Stimulated activated CD4-positive, alpha-beta T cell treated with anti-CD3 and anti-CD28 coated beads, TNF-alpha, amount 100 ng/mL, for 24 hours (primary cell): ENCODE results near the gene SUSD3.
"Not testable (repeated sequence)": the region's sequence is repeated elsewhere in the genome, so short reads cannot be mapped to it uniquely, and the experiment has no call there.

ENCODE experiments used
- DNase-seq, 3 experiments: peaks; one replicate each; pipeline ENCODE4 v3.0.0-alpha.2; 2020; ENCODE audit warnings: low read depth in 3 of 3

The SUSD3 gene

DNA sequence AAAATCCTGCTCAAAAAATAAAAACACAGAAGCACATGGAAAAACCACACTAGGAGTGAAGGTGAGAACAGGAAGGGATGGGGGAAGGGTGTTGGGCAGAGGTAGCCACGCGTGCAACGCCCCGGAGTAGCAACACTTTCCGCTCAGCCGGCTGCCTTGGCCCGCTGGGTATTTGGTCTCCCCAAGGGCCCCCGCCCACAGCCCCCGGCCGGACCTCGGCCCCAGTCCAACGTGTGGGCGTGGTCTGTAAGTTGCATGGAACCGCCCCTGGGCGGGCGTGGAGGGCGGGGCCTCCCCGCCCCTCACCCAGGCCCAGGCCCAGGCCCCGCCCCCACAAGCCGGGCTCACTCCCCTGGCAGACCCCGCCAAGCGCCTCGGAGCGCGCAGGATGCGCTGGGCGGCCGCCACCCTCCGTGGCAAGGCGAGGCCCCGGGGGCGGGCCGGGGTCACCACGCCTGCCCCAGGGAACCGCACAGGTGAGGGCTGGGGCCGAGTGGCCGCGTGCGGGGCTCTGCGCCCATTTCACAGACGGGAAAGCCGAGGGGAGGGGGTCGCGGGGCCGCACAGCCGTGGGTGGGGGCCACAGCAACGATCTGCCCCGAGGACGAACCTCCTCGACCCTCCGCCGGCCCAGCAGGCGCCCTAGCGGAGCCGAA is at the start of gene SUSD3:
Gene SUSD3, plus strand, starts transcription at position 347 of the 656 bp plus-strand sequence. Its CDS starts 42 bp downstream, at position 389.
- peak; percentile 38 to 67 (median 38) for DNase-seq

DNA sequence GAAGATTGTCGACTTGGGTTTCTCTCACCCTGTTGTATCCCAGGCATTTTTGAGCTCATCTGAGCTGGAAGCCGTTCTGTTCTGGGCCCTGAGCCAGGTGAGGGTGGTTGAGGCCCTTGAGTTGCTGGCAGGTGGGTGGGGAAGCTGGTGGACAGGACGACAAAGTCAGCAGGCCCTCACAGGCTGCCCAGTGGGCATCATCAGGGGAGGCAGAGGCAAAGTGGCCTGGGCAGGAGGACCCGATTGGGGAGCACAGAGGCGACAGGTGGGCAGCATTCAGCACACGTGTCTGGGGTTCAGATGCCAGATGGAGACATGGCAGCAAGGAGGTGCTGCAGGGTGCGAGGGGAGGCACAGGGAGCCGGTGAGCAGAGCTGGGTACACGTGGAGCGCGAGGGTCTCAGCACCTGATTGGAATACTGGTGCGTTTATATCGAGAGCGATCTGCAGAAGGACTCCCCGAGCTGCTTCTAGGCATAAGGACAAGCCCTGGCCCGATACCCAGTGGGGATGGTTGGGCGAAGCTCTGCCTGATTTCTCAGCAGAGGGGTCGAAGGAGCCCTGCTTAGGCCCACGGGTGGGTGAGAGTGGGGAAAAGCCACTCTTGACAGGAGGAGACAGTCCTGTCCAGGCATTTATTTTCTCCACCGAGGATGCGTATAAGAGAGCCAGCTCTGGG is 49.0 kb upstream of the SUSD3 start:
- DNase-seq, result no peak

DNA sequence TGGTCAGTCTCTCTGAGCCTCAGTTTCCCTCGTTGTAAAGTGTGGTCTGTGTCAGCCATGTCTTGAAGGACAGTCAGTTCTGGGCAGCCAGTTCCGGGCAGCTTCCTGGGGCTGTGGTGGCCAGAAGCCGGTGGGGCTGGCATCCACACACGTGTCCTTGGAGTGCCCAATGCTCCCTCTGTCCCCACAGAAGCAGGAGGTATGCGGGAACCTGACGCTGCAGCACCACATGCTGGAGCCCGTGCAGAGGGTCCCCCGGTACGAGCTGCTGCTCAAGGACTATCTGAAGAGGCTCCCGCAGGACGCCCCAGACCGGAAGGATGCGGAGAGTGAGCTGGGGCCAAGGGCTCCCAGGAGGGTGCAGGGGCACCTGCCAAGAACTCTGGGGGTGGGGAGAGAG is 48.4 kb upstream of the SUSD3 start:
- no peak for DNase-seq

DNA sequence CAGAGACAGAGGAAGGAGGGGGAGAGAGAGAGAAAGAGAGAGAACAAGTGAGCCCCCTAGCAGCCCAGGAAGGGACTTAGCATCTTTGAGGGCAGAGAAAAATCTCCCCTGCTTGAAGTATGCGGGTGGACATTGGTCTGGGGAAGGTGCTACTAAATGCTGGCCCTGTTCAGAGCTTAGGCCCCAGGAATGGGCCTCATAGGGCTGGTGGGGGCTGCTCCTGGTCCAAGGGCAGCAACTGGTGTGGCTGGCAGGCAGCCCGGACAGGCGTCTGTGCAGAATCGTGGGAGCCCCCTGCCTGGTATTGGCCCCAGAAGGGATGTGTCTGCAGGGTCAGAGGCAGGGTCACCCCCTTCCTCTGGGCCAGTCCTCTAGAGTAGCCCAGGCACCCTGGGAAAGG is 47.8 kb upstream of the SUSD3 start:
- DNase-seq, result no peak

DNA sequence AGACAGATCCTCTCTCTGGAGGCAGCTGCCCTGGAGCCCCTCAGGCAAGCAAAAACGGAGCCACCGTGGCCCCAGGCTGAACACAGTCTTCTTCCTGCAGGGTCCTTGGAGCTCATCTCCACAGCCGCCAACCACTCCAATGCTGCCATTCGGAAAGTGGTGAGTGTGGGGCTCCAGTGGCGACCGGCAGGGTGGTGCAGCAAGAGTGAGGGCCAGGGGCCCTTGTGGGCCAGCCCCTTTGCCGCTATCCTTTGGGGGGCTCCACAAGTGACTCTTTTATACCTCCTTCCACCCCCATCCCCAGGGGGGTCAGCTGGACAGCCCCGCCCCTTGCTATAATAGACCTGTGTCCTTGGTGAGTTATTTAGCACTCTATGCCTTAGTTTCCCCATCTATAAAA is 47.4 kb upstream of the SUSD3 start:
- DNase-seq, result no peak

DNA sequence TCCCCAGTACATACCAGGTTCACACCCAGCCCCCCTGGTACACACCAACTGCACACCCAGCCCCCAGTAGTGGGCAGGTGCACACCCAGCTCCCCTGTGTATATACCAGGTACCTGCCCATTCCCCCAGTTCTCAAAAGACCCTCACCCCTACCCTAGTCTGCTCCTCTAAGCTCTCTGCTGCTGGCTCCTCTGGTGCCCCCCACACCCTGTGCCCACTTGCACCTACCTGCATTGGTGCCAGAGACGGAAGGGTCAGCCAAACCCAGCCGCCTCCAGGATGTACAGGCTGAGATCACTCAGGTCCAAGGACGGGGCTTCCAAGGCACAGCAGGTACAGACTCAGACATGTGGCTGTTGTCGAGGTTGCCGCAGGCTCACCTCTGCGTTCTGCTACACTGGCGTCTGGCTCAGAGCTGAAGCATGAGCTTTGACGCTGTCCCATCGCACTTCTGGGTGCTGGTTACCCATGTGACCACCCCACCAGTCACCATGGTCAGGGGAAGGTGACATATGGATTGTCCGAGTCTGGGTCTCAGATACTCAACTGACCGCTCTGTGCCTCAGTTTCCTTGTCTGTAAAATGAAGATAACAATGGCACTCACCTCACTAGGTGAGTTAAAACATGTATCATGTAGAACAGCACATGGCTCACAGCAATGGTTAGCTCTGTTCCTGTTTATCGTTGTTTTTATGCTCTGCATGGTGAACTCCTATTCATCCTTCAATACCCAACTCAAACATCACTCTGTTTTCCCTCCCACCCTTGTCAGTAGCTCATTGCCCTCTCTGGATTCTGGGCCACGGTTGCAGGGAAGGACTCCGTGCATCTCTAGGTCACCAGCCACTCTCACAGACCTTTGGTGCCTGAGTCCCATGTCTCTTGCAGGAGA is 45.3 kb upstream of the SUSD3 start:
- no peak for DNase-seq

DNA sequence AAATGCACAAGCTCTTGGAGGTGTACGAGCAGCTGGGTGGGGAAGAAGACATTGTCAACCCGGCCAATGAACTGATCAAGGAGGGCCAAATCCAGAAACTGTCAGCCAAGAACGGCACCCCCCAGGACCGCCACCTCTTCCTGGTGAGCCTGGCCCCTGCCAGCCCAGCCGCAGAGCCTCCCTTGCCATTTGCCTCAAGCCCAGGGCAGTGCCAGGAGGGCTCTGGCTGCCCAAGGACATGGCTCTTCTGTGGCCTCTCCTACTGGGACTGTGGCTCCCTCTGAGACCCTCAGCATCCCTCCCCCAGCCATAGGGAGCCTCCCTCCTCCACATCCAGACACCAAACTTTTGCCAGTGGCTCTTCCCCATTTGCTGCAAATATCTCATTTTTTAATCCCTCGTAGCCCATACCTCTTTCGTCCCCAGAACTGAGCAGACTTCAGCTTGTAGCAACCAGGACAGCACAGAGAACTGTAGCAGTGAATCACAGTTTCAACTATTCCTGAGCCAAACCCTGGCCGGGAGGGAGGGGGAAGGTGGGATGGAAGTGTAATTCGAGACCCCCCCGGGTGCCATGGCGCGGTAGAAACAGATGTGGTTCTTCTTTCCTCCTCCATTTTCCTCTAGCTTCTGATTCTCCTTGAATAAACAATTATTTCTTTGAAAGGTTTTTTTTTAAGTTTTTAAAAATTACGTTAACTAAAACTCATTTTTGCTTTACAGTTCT is 44.5 kb upstream of the SUSD3 start:
- no peak for DNase-seq

DNA sequence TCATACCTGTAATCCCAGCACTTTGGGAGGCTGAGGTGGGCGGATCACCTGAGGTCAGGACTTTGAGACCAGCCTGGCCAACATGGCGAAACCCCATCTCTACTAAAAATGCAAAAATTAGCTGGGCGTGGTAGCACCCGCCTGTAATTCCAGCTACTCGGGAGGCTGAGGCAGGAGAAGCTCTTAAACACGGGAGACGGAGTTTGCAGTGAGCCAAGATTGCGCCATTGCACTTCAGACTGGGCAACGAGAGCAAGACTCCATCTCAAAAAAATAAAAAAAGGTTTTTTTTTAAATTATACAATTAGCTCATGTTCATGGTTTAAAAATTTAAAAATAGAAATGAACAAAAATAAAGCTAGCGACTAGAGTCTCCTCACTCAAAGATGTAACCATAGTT is 43.3 kb upstream of the SUSD3 start:
- not testable (repeated sequence) for DNase-seq

DNA sequence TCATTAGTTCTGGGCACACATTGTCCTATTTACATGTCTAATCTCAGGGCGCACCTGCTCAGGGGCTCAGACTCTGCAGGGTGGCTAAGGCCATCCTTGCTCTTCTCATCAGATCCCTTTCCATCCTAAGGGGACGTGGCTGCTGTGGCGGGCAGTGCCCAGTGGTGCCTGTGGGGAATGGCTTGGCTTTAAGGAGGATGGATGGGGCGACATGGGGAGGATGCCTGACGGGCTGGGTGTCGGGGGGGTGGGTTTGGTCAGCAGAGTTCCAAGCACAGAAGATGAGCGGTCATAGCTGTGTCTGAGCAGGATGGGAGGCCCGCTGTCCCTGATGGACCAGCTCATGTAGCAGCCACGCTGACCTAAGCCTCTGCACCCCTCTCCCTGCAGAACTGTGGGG is 40.9 kb upstream of the SUSD3 start:
- no peak for DNase-seq

DNA sequence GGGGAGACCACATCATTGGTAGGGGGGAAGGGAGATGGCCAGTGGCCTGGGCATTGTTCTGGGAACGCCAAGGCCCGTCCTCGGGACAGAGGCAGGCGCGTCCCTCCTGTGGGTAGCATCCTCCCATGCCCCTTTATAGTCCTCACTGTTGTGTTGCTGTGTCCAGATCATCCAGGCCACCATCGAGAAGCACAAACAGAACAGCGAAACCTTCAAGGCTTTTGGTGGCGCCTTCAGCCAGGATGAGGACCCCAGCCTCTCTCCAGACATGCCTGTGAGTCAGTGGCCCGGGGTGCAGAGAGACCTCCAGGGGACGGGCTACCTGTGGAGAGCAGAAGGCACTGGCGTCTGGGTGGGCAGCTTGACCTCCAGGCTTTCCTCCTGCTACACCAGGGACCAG is 38.4 kb upstream of the SUSD3 start:
- no peak for DNase-seq

DNA sequence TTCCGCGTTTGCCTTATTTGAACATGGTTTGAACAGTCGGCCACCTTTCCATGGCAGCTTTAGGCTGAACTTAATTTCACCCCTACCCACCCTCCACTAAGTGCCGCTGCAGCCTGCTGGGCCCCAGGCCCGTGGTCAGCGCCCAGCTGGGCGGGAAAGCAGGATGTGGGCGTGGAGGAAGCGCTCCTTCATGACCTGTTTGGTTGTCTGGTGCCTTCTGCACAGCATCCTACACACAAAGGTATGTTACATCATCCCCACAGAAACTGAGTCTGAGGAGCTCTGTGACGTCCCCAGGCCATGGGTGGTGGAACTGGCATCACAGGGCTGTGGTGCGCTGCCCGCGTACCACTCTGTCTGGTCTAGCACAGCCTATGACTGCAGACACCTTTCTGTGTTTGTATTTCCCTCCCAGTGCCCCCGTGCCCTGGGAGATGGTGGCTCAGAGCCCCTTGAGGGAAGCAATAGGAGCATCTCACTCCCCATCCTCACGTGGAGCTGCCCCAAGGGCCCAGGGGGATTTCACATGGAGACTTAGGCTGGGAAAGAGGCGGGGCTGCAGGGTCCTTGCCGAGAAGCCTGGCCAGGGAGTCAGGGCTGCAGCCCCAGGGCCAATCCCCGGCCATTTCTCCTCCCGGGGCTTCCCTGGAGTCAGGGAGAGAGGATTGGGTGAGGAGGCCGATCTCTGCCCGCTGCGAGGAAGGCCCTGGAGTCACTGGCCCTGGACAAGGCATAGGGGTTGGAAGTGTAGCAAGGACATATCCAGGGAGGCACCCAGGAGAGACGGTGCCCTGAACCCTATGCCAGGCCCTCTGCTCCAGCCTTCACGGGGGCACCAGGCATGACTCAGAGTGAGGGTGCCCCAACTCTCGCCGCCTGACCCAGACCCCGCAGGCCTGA is 37.5 kb upstream of the SUSD3 start:
- peak in 2 of 3 experiments; percentile 15 to 17 for DNase-seq

DNA sequence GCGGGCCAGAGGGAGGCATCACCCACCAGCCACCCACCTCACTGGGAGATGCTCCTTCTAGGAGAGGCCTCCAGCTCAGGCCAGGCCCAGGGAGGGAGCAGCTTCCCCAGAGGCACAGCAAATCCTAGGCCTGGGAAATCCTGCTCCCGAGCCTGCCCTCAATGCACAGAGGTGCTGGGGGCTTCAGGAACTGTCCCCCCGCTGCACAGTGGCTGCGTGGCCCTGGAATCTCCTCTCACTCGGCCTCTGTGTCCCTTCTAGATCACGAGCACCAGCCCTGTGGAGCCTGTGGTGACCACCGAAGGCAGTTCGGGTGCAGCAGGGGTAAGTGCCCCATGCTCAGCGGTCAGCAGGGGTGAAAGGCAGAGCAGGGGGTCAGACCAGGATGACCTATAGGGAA is 36.4 kb upstream of the SUSD3 start:
- DNase-seq, result no peak

DNA sequence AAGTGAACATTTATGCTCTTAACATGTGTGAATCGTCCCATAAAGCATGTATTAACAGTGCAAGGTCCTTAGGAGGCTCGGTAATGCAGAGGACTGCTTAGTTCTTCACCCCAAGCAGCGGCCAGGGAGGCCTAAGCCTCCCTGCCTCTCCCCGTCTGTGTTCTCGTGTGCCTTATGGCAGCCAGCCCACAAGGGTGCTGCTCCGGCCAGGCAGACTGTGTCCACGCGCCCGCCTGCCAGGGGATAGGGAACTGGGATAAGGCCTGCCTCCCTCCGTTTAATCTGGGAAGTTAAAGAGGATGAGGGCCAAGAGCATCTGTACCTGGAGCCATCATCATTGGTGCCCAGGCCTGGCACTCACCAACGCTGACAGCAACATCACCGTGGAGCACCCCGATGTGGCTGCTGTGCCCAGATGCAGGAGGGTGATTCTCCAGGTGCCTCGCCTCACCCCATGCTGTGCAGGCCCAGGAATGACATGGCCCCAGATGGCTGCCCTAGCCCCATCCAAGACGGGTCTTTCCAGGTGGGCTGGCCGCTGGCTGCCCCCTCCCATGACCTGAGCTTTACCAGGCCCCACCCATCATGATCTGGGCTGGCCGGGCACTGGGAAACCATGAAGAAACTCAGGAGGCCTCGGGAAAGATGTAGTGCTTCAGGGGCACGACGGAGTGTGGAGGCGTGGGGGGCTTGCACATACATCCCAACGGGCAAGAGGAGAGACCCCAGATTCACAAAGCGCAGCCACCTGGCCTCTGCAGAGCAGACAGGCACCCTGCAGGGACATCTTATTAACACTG is 35.6 kb upstream of the SUSD3 start:
- DNase-seq, result no peak

DNA sequence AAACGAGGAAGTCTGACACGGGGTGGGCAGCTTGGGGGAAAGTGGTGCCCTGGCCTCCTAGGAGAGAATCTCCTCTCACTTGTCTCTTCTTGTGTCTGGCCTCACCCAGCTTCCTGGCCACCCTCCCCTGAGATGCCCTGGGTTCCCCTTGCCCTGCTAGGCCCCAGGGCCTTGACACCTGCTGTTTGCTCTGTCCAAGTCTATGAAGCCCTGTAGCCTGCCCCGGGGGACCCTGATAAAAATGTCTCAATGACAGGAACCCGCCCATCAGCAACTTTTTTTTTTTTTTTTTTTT is 35.0 kb upstream of the SUSD3 start:
- no peak for DNase-seq

DNA sequence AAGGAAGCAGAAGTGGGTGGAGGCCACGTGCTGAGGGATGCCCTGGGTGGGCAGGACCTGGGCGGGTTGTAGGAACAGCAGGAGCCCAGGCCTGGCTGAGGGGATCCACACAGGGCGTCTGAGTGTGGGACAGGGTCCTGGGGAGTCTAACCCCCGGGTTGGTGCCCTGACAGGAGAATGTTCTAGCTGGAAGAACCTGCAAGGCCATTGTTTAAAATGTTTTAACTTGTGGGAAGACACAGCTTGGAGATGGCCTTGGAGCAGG is 33.9 kb upstream of the SUSD3 start:
- DNase-seq, result no peak

DNA sequence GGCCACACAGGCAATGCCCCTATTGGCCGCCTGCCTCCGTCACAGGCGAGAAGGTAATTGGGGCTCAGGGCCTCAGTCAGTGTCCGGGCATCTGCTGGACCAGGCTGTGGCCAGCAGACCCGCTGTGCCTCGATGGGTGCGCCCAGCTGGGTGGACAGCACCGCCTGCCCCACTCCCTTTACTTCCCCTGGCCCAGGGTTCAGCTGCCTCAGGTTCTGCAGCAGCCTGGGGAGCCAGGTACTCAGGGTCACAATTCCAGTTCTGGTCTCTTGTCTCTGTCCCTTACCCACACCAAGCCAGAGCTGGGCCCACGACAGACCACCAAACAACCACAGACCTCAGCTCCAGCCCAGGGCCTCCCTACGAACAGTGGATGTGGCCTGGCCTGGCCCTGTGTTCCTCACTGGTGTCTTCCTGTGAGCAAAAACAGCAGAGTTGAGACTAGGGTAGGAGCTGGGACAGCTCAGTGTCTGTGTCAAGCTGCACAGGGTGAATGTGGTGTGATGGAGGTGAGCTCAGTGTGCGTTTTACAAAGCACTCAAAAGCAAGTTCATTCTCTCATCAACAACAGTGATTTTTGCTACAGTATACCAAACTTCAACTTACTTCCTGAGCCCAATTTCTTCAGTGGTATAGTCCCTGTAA is 33.4 kb upstream of the SUSD3 start:
- DNase-seq, result no peak

DNA sequence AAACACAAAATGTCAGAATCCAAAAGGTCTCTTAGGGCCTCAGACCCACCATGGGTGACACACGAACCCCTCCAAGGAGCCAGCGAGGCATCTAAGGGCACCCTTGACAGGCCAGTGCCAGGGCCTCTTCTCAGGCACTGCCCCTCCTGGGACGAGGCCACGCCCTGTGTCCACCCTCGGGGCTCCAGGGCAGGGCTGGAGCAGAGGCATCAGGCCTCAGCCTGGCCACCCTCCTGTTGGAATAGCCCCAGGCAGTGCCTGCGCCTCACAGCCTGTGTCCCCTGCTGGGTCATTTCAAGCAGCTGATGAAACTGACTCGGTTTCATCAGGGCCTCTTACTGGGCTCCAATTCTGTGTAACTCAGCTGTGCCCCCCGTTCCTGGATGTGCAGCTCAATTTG is 32.8 kb upstream of the SUSD3 start:
- no peak for DNase-seq

DNA sequence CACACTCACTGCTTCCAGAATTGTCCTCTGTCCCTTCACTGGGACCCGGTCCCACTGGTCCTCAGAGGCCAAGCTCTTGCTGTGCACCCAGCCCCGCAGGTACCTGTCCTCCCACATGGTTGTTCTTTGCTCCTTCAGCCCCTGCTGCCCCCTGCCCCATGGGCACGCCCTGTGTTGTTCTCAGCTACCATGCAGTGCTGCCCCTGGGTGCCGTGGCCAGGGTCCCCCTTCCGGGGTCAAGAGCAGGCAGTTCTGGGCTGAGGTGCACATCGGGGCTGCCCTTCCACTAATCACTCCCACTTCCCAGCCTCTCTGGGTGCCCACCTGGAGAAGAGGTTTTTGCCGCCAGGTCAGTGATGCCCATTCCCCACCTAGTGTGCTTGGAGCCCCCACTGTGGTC is 31.9 kb upstream of the SUSD3 start:
- no peak for DNase-seq

DNA sequence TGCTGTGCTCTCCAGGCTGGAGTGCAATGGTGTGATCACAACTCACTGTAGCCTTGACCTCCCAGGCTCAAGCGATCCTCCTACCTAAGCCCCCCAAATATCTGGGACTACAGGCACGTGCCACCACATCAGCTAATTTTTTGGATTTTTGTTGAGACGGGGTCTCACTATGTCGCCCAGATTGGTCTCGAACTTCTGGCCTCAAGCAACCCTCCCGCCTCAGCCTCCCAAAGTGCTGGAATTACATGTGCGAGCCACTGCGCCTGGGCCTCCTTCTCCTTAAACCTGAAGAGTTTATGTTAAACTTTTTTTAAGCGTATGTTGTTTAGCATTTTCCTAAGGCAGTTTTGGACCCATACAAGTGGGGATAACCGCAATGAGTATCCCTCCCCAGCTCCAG is 30.8 kb upstream of the SUSD3 start:
- no peak for DNase-seq

DNA sequence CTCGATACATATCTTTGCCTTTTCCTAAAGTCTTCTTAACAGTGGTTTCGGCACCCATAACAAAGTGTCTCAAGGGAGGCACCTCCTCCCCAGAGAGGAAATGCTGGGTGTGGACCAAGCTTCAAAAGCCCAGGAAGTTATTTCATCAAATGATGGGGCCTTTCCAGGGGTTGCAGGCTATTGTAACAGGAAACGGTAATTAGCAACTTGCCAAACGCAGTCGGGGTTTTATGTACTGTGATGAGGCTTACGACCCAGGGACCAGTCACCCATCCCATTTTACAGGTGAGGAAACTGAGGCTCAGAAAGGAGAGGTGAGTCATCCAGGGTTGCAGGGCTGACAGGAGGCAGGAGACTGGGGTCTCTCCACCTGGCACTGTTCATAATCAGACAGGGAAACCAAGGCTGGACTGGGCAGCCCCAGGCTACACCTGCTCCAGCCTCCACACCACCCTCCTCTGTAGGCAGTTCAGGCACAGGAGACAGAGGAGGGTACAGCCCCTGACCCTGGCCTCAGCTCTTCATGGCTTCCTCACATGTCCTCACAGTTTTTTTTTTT is 30.0 kb upstream of the SUSD3 start:
- peak; percentile 19 to 33 (median 26) for DNase-seq
